NCI-H128 (cell line): ENCODE results near the gene VPS8.

Source experiments
- DNase-seq: peaks from one replicate; lab custom pipeline; 2025; ENCODE audit not compliant: unreplicated experiment; lab: John Stamatoyannopoulos, UW

VPS8 gene

GRCh38 chr3:185084901-185085300, 272.9 kb downstream of the VPS8 start:
- no peak for DNase-seq

GRCh38 chr3:185087419-185087818, 275.5 kb downstream of the VPS8 start:
- DNase-seq: no peak

GRCh38 chr3:185089343-185089742, 277.4 kb downstream of the VPS8 start:
- DNase-seq: no peak

DNA sequence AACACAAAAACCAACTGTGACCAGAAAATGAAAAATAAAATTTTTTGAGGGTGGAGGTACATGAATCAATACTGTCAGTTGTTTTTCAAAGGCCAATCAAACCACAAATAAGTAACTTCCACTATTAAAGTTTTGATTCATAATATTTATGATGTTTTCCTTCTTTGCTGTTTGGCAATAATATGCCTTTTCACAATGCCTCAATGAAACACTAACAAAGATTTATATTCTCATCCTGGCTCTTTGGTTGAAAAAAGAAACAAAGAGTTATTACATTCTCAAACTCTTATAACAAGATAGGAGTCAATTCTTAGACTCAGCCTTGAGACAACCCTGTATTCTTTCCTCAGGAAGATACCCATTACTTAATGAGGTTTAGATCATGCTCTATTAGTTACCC, 277.8 kb downstream of the VPS8 start:
- DNase-seq: no peak

- DNase-seq: no peak
Observed at GRCh38 chr3:185090811-185091210, 278.8 kb downstream of the VPS8 start.

- no peak for DNase-seq
Observed at GRCh38 chr3:185093116-185093515, 281.1 kb downstream of the VPS8 start.

DNA sequence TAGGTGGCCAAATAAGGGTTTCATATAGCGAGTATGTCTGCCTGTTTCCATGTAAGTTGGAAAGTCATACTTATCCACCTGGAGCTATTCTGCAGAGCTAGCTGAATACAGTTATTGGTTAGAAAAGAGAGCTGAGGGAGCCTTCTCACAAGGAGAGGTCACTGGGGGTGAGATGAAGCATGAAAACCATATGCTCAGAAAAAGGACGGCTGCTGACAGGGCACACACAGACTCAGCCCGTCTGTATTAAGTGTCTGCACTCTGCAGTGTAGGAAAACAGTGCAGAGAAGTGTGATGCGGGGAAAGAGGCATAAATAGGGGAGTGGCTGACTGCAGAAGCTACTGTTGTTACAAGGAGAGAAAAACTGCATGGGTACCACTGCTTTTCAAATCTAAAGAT, 282.7 kb downstream of the VPS8 start:
- no peak for DNase-seq
